ENCODE results near the gene MESP1.

MESP1 gene

DNA sequence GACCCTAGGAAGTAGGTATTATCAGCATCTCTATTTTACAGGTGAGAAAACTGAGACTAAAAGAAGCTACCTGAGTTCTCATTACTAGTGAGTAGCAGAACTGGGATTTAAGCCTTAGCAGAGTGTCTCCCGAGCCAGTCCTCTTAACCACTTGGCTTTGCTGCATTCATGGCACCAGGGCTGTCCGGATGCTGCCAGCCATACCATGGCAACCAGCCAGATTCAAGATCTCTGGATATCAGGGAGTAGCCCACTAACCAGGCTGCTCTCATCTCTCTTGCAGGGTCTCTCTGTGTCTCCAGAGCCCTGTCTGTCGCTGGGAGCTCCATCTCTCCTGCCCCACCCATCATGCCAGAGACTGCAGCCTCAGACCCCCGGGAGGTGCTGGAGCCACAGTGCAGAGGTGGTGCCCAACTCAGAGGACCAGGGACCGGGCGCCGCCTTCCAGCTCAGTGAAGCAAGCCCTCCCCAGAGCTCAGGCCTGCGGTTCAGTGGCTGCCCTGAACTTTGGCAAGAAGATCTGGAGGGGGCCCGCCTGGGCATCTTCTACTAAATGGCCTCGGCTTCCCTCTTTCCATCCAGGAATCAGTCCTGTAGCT lies 26.8 kb upstream of the MESP1 start:
- no peak overlapping the region for H3K4me3 ChIP-seq (ENCODE audit: low read length)
- H3K9me3 ChIP-seq (ENCODE audit: control insufficient read depth, low read length) = no peaks in the 10 kb centered on the region
- no peak for DNase-seq (ENCODE audit: low read depth)
- H3K9ac ChIP-seq (ENCODE audit: low read length) = no peak overlapping the region
- no peaks in the 10 kb centered on the region for H3K36me3 ChIP-seq (ENCODE audit: control insufficient read depth, insufficient read depth, low read length, severe bottlenecking)
- H3K27me3 ChIP-seq (replicated peaks; ENCODE audit: control insufficient read depth, insufficient read depth, low read length) = no peaks in the 10 kb centered on the region
- peaks cover 25% of the 10 kb centered on the region for H3K4me1 ChIP-seq (ENCODE audit: control insufficient read depth, insufficient read depth, low read length)

DNA sequence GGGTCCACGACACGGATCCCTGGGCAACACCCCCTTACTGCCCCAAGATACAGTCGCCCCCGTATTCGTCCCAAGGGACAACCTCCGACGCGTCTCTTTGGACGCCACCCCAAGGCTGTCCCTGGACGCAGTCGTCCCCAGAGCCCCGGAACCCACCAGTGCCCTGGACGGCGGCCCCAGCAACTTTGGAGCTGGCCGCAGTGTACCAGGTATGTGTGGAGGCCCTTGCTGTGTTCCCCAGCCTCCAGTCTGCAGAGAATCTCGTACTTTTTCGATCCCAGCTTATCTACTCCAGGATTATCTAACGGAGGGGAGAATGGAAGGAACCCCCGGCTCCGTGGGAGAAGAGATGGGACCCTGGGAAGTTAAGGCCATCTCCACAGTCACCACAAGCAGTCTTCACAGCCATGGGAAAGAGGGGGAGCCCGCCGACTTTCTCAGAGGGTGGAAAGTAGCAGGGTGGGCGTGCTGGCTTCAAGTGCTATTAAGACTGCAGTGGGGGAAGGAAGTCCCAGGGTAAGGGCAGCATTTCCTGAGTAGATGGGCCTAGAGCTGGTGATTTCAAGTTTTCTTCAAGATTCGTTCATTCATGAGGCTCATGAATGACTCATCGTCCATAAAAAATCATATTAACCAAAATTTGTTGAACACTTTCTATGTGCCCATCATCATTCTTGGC lies 26.2 kb upstream of the MESP1 start:
- H3K4me3 ChIP-seq (ENCODE audit: low read length) = peak overlapping the region; percentile 73

DNA sequence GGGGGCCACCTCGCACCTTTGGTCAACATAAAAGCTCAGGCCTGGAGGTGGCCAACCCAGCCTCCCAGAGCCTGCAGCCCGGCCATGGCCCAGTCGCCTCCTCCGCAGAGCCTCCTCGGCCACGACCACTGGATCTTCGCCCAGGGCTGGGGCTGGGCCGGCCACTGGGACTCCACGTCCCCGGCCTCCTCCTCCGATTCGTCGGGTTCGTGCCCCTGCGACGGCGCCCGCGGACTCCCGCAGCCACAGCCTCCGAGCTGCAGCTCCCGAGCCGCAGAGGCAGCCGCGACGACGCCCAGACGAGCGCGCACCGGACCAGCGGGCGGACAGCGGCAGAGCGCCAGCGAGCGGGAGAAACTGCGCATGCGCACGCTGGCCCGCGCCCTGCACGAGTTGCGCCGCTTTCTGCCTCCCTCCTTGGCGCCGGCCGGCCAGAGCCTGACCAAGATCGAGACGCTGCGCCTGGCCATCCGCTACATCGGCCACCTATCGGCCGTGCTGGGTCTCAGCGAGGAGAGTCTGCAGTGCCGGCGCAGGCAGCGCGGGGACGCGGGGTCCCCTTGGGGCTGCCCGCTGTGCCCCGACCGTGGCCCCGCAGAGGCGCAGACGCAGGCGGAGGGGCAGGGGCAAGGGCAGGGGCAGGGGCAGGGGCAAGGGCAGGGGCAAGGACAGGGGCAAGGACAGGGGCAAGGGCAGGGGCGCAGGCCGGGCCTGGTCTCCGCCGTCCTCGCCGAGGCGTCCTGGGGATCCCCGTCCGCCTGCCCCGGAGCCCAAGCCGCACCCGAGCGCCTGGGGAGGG lies 25.4 kb upstream of the MESP1 start, which contains the start of gene MESP2:
Gene MESP2, plus strand, starts transcription at position 59 of the 799 bp plus-strand sequence. Its CDS starts 26 bp downstream, at position 85.
- H3K4me1 ChIP-seq (ENCODE audit: control insufficient read depth, insufficient read depth, low read length) = peaks cover 18% of the 10 kb centered on the region
- no peaks in the 10 kb centered on the region for H3K9me3 ChIP-seq (ENCODE audit: control insufficient read depth, low read length)
- no peaks in the 10 kb centered on the region for H3K36me3 ChIP-seq (ENCODE audit: control insufficient read depth, insufficient read depth, low read length, severe bottlenecking)
- peak within 1 kb of the TSS; percentile 79 for H3K9ac ChIP-seq (ENCODE audit: low read length)
- DNase-seq (ENCODE audit: low read depth) = peak; percentile 89
- peak within 1 kb of the TSS; percentile 73 for H3K4me3 ChIP-seq (ENCODE audit: low read length)
- H3K27me3 ChIP-seq (replicated peaks; ENCODE audit: control insufficient read depth, insufficient read depth, low read length) = no peaks in the 10 kb centered on the region

More for the DNA sequence above, 26.2 kb upstream of the MESP1 start:
- no peaks in the 10 kb centered on the region for H3K9me3 ChIP-seq (ENCODE audit: control insufficient read depth, low read length)
- no peaks in the 10 kb centered on the region for H3K36me3 ChIP-seq (ENCODE audit: control insufficient read depth, insufficient read depth, low read length, severe bottlenecking)
- peaks cover 23% of the 10 kb centered on the region for H3K4me1 ChIP-seq (ENCODE audit: control insufficient read depth, insufficient read depth, low read length)
- H3K9ac ChIP-seq (ENCODE audit: low read length) = peak overlapping the region; percentile 79
- H3K27me3 ChIP-seq (replicated peaks; ENCODE audit: control insufficient read depth, insufficient read depth, low read length) = no peaks in the 10 kb centered on the region
- DNase-seq (ENCODE audit: low read depth) = no peak

DNA sequence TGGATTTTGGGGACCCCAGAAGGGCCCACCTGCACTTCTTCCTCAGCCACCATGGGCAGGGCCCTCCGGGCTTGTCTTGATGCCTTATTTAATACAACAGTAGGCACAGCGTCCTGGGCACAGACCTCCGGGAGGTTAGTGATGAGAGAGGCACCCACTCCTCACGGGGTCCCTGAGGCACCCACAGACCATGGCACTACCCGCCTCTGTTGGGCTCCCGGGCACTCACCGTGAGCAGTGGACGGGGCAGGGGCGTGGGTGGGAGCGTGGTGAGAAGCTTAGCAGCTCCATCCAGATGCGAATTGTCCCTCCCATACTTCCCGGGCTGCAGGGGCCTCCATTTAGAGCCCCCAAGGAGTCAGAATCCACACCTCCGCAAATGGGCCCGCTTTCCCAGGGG lies 24.8 kb upstream of the MESP1 start:
- no peak for DNase-seq (ENCODE audit: low read depth)
- Histone ChIP-seq H3K36me3 (ENCODE audit: control insufficient read depth, insufficient read depth, low read length, severe bottlenecking) (no peaks in the 10 kb centered on the region), H3K9ac (ENCODE audit: low read length) (peak overlapping the region; percentile 79), H3K4me3 (ENCODE audit: low read length) (peak overlapping the region; percentile 73), H3K4me1 (ENCODE audit: control insufficient read depth, insufficient read depth, low read length) (peaks cover 16% of the 10 kb centered on the region), H3K27me3 (replicated peaks; ENCODE audit: control insufficient read depth, insufficient read depth, low read length) (no peaks in the 10 kb centered on the region), H3K9me3 (ENCODE audit: control insufficient read depth, low read length) (no peaks in the 10 kb centered on the region)

DNA sequence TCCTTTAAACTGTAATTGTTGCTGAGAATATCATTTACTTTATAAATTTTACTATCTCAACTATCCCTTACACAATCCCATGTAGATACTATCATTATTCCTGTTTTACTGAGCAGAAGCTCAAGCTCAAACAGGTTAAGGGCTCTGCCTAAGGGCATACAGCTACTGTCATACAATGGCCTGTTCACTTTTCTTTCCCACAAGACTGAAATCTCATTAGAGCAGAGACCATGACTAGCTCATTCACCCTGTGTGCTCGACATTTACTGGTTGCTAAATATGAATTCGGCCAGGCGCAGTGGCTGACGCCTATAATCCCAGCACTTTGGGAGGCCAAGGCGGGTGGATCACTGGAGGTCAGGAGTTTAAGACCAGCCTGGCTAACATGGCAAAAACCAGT lies 23.4 kb upstream of the MESP1 start:
- H3K4me3 ChIP-seq (ENCODE audit: low read length) = no peak overlapping the region
- no peak for DNase-seq (ENCODE audit: low read depth)
- no peaks in the 10 kb centered on the region for H3K36me3 ChIP-seq (ENCODE audit: control insufficient read depth, insufficient read depth, low read length, severe bottlenecking)
- peaks cover 27% of the 10 kb centered on the region for H3K4me1 ChIP-seq (ENCODE audit: control insufficient read depth, insufficient read depth, low read length)
- no peaks in the 10 kb centered on the region for H3K27me3 ChIP-seq (replicated peaks; ENCODE audit: control insufficient read depth, insufficient read depth, low read length)
- no peaks in the 10 kb centered on the region for H3K9me3 ChIP-seq (ENCODE audit: control insufficient read depth, low read length)
- H3K9ac ChIP-seq (ENCODE audit: low read length) = no peak overlapping the region

DNA sequence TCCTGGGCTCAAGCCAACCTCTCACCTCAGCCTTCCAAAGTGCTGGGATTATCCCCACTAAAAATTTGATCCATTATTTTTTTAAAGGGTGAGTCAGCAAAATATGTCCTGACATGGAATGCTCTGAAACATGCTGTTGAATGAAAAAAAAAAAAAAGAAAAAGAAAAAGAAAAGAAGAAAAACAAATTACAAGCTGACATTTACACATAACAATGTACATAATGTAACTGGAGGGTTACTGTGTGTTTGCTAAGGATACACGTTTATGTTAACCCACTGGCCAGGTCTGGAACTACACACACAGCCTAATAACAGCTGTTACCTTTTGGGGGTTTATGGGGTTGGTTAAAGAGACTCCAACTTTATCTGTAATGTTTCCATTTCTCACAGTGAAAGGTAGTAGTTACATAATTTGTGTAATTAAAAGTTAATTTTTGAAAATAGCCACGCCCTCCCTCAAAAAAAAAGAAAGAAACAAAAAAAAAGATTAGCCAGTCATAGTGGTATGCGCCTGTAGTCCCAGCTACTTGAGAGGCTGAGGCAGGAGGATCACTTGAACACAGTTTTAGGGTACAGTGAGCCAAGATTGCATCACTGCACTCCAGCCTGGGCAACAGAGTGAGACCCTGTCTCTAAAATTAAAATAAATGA lies 22.0 kb upstream of the MESP1 start:
- Histone ChIP-seq H3K9ac (ENCODE audit: low read length) (peak overlapping the region; percentile 54), H3K36me3 (ENCODE audit: control insufficient read depth, insufficient read depth, low read length, severe bottlenecking) (no peaks in the 10 kb centered on the region), H3K4me1 (ENCODE audit: control insufficient read depth, insufficient read depth, low read length) (peaks cover 32% of the 10 kb centered on the region), H3K9me3 (ENCODE audit: control insufficient read depth, low read length) (no peaks in the 10 kb centered on the region), H3K4me3 (ENCODE audit: low read length) (no peak overlapping the region), H3K27me3 (replicated peaks; ENCODE audit: control insufficient read depth, insufficient read depth, low read length) (no peaks in the 10 kb centered on the region)
- peak; percentile 71 for DNase-seq (ENCODE audit: low read depth)

DNA sequence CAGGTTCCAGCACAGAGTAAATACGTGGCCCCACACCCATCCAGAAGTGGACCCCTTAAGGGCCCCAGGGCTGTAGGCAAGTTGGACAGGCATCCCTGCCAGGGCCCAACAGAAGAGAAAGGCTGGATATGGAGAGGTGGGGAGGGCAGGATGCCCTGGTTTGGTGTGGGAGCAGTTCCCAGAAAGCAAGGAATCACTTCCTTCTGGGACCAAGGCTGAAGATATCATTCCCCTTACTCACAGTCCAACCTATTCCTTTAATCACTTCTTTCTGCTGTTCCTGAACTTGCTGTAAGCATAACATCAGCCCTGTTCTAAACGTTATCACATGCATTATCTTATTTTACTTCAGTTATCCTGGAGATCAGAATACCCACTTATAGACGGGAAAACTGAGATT lies 19.0 kb upstream of the MESP1 start:
- no peak for DNase-seq (ENCODE audit: low read depth)
- H3K9me3 ChIP-seq (ENCODE audit: control insufficient read depth, low read length) = no peaks in the 10 kb centered on the region
- no peaks in the 10 kb centered on the region for H3K27me3 ChIP-seq (replicated peaks; ENCODE audit: control insufficient read depth, insufficient read depth, low read length)
- no peaks in the 10 kb centered on the region for H3K36me3 ChIP-seq (ENCODE audit: control insufficient read depth, insufficient read depth, low read length, severe bottlenecking)
- peak overlapping the region; percentile 27 for H3K9ac ChIP-seq (ENCODE audit: low read length)
- no peak overlapping the region for H3K4me3 ChIP-seq (ENCODE audit: low read length)
- peaks cover 27% of the 10 kb centered on the region for H3K4me1 ChIP-seq (ENCODE audit: control insufficient read depth, insufficient read depth, low read length)

DNA sequence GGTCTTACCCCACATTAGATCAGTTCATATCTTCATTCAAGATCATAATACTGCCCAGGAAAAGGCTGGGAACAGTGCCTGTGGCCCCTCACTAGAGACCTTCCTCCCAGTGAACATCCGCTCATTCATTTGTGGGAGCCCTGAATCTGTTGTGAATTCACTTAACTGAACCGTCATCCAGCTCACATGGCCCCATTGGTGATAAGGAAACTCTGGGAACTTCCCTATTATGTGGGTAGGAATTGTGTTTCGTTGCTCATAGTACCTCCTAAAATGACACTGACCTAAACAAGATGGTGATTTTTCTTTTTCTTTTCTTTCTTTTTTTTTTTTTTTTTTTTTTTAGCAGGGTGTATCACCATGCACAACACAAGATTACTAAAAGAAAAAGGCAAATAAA lies 18.3 kb upstream of the MESP1 start:
- Histone ChIP-seq H3K4me1 (ENCODE audit: control insufficient read depth, insufficient read depth, low read length) (peaks cover 27% of the 10 kb centered on the region), H3K36me3 (ENCODE audit: control insufficient read depth, insufficient read depth, low read length, severe bottlenecking) (no peaks in the 10 kb centered on the region), H3K9ac (ENCODE audit: low read length) (no peak overlapping the region), H3K27me3 (replicated peaks; ENCODE audit: control insufficient read depth, insufficient read depth, low read length) (no peaks in the 10 kb centered on the region), H3K4me3 (ENCODE audit: low read length) (no peak overlapping the region), H3K9me3 (ENCODE audit: control insufficient read depth, low read length) (no peaks in the 10 kb centered on the region)
- DNase-seq (ENCODE audit: low read depth) = no peak

DNA sequence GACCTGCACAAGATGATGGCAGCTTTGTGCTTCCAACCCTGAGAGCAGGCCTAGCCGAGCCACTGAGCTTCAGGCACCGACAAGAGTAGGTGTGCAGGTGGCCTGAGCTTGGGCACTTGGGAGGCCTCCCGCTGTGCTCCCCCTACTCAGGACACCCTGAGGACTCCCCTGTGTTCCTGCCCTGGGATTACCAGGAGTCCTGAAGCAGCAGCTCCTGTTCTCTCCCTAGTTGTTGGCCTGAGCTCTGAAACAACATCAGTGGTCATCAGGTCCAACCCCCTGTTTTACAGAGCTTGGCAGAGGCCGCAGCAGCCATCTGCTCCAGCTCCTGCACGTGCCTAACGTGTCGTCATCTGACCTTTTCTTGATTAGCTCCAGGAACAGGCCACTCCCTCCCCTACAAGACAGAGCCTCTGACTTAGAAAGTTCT lies 17.0 kb upstream of the MESP1 start:
- H3K27me3 ChIP-seq (replicated peaks; ENCODE audit: control insufficient read depth, insufficient read depth, low read length) = no peaks in the 10 kb centered on the region
- no peak overlapping the region for H3K4me3 ChIP-seq (ENCODE audit: low read length)
- no peak for DNase-seq (ENCODE audit: low read depth)
- H3K9me3 ChIP-seq (ENCODE audit: control insufficient read depth, low read length) = no peaks in the 10 kb centered on the region
- H3K9ac ChIP-seq (ENCODE audit: low read length) = no peak overlapping the region
- peaks cover 25% of the 10 kb centered on the region for H3K4me1 ChIP-seq (ENCODE audit: control insufficient read depth, insufficient read depth, low read length)
- H3K36me3 ChIP-seq (ENCODE audit: control insufficient read depth, insufficient read depth, low read length, severe bottlenecking) = no peaks in the 10 kb centered on the region

DNA sequence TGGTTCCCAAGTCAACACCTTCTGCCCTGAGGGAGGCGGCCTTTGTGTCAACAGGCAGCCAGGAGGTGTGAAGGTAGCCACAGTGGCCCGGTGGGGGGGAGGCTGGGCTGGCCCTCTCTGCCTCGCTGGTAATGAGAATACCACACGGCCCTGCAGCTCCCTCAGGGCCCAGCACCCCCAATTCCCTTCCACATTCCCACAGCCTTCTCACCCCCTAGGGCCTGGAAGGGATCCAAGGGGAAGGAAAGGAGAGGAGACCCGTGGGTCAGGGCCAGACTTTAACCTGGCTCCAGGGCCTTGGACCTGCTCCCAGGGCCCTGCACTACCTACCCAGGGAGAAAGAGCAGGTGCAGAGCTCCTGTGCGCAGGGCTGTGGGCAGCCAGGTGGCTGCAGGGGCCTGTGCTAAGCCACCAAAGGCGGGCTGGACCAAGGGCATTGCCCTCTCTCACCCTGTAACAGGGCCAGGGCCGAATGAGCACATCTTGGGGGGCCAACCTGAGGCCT lies 16.4 kb upstream of the MESP1 start:
- no peaks in the 10 kb centered on the region for H3K27me3 ChIP-seq (replicated peaks; ENCODE audit: control insufficient read depth, insufficient read depth, low read length)
- no peak overlapping the region for H3K4me3 ChIP-seq (ENCODE audit: low read length)
- H3K9ac ChIP-seq (ENCODE audit: low read length) = no peak overlapping the region
- H3K4me1 ChIP-seq (ENCODE audit: control insufficient read depth, insufficient read depth, low read length) = peaks cover 20% of the 10 kb centered on the region
- no peaks in the 10 kb centered on the region for H3K9me3 ChIP-seq (ENCODE audit: control insufficient read depth, low read length)
- no peaks in the 10 kb centered on the region for H3K36me3 ChIP-seq (ENCODE audit: control insufficient read depth, insufficient read depth, low read length, severe bottlenecking)
- DNase-seq (ENCODE audit: low read depth) = no peak
